Neural cell (in vitro differentiated cells): ENCODE measurements around the gene PGAP1.

Experiments
- EP300 ChIP-seq: fragments of 450-650 bp; conservative IDR thresholded peaks from 2 replicates; pipeline ENCODE4 v1.6.1; 2014; ENCODE audit warnings: antibody characterized with exemption, mild to moderate bottlenecking, moderate library complexity; ENCODE audit not compliant: poor library complexity, severe bottlenecking
- EZH2 ChIP-seq: fragments of 200-600, 300-800 bp; shearing (Covaris generic), sonication (generic); IDR thresholded peaks from 2 replicates; pipeline ENCODE4 v1.6.1; 2014; ENCODE audit warnings: antibody characterized with exemption, low read length, borderline replicate concordance, mild to moderate bottlenecking; ENCODE audit not compliant: insufficient read depth, poor library complexity, severe bottlenecking
- MXI1 ChIP-seq: fragments of 450-650 bp; conservative IDR thresholded peaks from 2 replicates; pipeline ENCODE4 v1.6.1; 2014; ENCODE audit warnings: antibody characterized with exemption, mild to moderate bottlenecking; ENCODE audit not compliant: poor library complexity, severe bottlenecking
- POLR2AphosphoS5 ChIP-seq: IDR thresholded peaks from 2 replicates; pipeline ENCODE4 v1.6.1; 2012
- RAD21 ChIP-seq: fragments of 450-650 bp; conservative IDR thresholded peaks from 2 replicates; pipeline ENCODE4 v1.6.1; 2014; ENCODE audit warnings: antibody characterized with exemption, mild to moderate bottlenecking, moderate library complexity
- TF ChIP-seq, protein P1 (sequence below): IDR thresholded peaks from 2 replicates; pipeline ENCODE4 v1.6.1; 2012; ENCODE audit warnings: borderline replicate concordance
- TF ChIP-seq, protein P2 (sequence below): fragments of 450-650 bp; IDR thresholded peaks from 2 replicates; pipeline ENCODE4 v1.5.1; 2014; ENCODE audit warnings: antibody characterized with exemption, mild to moderate bottlenecking, moderate library complexity; ENCODE audit not compliant: poor library complexity, severe bottlenecking

DNA sequence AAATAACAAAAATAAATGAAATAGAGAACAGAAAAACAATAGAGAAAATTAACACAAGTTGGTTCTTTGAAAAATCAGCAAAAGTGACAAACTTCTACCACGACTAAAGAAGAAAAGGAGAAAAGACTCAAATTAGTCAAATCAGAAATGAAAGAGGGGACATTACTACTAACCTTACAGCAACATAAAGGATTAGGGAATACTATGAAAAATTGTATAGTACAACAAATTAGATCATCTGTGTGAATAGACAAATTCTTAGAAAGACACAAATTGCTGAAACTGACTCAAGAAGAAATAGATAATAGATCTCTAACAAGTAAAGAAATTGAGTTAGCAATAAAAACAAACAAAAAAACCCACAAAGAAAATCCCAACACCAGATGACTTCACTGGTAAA lies 48.5 kb upstream of the PGAP1 start:
- TF ChIP-seq, protein P1, sequence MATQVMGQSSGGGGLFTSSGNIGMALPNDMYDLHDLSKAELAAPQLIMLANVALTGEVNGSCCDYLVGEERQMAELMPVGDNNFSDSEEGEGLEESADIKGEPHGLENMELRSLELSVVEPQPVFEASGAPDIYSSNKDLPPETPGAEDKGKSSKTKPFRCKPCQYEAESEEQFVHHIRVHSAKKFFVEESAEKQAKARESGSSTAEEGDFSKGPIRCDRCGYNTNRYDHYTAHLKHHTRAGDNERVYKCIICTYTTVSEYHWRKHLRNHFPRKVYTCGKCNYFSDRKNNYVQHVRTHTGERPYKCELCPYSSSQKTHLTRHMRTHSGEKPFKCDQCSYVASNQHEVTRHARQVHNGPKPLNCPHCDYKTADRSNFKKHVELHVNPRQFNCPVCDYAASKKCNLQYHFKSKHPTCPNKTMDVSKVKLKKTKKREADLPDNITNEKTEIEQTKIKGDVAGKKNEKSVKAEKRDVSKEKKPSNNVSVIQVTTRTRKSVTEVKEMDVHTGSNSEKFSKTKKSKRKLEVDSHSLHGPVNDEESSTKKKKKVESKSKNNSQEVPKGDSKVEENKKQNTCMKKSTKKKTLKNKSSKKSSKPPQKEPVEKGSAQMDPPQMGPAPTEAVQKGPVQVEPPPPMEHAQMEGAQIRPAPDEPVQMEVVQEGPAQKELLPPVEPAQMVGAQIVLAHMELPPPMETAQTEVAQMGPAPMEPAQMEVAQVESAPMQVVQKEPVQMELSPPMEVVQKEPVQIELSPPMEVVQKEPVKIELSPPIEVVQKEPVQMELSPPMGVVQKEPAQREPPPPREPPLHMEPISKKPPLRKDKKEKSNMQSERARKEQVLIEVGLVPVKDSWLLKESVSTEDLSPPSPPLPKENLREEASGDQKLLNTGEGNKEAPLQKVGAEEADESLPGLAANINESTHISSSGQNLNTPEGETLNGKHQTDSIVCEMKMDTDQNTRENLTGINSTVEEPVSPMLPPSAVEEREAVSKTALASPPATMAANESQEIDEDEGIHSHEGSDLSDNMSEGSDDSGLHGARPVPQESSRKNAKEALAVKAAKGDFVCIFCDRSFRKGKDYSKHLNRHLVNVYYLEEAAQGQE = no peak
- TF ChIP-seq POLR2AphosphoS5 (no peak), MXI1 (no peak), EZH2 (no peak), EP300 (no peak), RAD21 (no peak)
- TF ChIP-seq, protein P2, sequence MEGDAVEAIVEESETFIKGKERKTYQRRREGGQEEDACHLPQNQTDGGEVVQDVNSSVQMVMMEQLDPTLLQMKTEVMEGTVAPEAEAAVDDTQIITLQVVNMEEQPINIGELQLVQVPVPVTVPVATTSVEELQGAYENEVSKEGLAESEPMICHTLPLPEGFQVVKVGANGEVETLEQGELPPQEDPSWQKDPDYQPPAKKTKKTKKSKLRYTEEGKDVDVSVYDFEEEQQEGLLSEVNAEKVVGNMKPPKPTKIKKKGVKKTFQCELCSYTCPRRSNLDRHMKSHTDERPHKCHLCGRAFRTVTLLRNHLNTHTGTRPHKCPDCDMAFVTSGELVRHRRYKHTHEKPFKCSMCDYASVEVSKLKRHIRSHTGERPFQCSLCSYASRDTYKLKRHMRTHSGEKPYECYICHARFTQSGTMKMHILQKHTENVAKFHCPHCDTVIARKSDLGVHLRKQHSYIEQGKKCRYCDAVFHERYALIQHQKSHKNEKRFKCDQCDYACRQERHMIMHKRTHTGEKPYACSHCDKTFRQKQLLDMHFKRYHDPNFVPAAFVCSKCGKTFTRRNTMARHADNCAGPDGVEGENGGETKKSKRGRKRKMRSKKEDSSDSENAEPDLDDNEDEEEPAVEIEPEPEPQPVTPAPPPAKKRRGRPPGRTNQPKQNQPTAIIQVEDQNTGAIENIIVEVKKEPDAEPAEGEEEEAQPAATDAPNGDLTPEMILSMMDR = no peak
